ENCODE measurements around the gene NTNG1.

Gene NTNG1

GRCh38 chr1:107175102-107175909 lies 34.5 kb downstream of the NTNG1 start:
- TF ChIP-seq TAF1 (IDR thresholded peaks at IDR 0.05; ENCODE audit: borderline replicate concordance, insufficient read depth, low read length) (no peak), SIN3A (IDR thresholded peaks at IDR 0.05; ENCODE audit: borderline replicate concordance, insufficient read depth, low read length) (no peak), FOXP2 (optimal IDR thresholded peaks at IDR 0.05; ENCODE audit: borderline replicate concordance, extremely low read depth, extremely low read length, insufficient read depth) (no peak), POLR2AphosphoS5 (IDR thresholded peaks at IDR 0.05; ENCODE audit: low read depth, low read length) (no peak), REST (IDR thresholded peaks at IDR 0.05; ENCODE audit: insufficient read depth in 1 of 2, low read depth in 2 of 2, low read length in 2 of 2) (no peak)

- TF ChIP-seq SIN3A (IDR thresholded peaks at IDR 0.05; ENCODE audit: borderline replicate concordance, insufficient read depth, low read length) (no peak), REST (IDR thresholded peaks at IDR 0.05; ENCODE audit: insufficient read depth in 1 of 2, low read depth in 2 of 2, low read length in 2 of 2) (no peak)
Measured at GRCh38 chr1:107181253-107181969, 40.6 kb downstream of the NTNG1 start.

GRCh38 chr1:107183011-107183410 lies 42.2 kb downstream of the NTNG1 start:
- TF ChIP-seq FOXP2 (optimal IDR thresholded peaks at IDR 0.05; ENCODE audit: borderline replicate concordance, extremely low read depth, extremely low read length, insufficient read depth) (no peak), REST (IDR thresholded peaks at IDR 0.05; ENCODE audit: insufficient read depth in 1 of 2, low read depth in 2 of 2, low read length in 2 of 2) (no peak), POLR2AphosphoS5 (IDR thresholded peaks at IDR 0.05; ENCODE audit: low read depth, low read length) (no peak), SIN3A (IDR thresholded peaks at IDR 0.05; ENCODE audit: borderline replicate concordance, insufficient read depth, low read length) (no peak), TAF1 (IDR thresholded peaks at IDR 0.05; ENCODE audit: borderline replicate concordance, insufficient read depth, low read length) (no peak)

- TF ChIP-seq FOXP2 (optimal IDR thresholded peaks at IDR 0.05; ENCODE audit: borderline replicate concordance, extremely low read depth, extremely low read length, insufficient read depth), result no peak
- no peak for TF ChIP-seq REST (IDR thresholded peaks at IDR 0.05; ENCODE audit: insufficient read depth in 1 of 2, low read depth in 2 of 2, low read length in 2 of 2)
- TF ChIP-seq POLR2AphosphoS5 (IDR thresholded peaks at IDR 0.05; ENCODE audit: low read depth, low read length), result no peak
- no peak for TF ChIP-seq TAF1 (IDR thresholded peaks at IDR 0.05; ENCODE audit: borderline replicate concordance, insufficient read depth, low read length)
- no peak for TF ChIP-seq SIN3A (IDR thresholded peaks at IDR 0.05; ENCODE audit: borderline replicate concordance, insufficient read depth, low read length)
Measured at GRCh38 chr1:107184888-107185287, 44.0 kb downstream of the NTNG1 start.
